Measurements from ENCODE around the gene CFAP157. TPM values are rescaled to one million over a fixed set of nuclear protein-coding genes. Genes with fewer than 3 reads are reported as not detected.

The CFAP157 gene
- total RNA-seq, result 0.06 and 0.13 TPM in 2 replicates

DNA sequence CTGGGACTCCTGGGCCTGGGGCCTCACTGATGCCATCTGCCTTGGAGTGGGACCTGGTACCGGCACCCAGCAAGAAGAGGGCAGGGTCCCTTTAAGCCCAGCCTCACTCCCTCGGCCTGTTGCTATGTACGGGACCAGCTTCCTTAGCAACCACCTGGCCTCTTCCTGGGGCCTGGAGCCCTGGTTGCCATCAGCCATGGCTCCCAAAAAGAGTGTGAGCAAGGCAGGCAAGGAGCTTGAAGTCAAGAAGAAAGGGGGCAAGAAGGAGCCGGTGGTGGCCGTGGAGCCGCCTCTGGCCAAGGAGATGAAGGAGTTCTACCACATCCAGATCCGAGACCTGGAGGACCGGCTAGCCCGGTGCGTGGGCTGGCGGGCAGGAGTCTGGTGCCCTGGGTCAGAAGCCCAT is at the start of gene CFAP157:
Gene CFAP157 (plus strand): TSS at position 153 of the 406 bp plus-strand sequence. CDS start 44 bp downstream, at position 197.

DNA sequence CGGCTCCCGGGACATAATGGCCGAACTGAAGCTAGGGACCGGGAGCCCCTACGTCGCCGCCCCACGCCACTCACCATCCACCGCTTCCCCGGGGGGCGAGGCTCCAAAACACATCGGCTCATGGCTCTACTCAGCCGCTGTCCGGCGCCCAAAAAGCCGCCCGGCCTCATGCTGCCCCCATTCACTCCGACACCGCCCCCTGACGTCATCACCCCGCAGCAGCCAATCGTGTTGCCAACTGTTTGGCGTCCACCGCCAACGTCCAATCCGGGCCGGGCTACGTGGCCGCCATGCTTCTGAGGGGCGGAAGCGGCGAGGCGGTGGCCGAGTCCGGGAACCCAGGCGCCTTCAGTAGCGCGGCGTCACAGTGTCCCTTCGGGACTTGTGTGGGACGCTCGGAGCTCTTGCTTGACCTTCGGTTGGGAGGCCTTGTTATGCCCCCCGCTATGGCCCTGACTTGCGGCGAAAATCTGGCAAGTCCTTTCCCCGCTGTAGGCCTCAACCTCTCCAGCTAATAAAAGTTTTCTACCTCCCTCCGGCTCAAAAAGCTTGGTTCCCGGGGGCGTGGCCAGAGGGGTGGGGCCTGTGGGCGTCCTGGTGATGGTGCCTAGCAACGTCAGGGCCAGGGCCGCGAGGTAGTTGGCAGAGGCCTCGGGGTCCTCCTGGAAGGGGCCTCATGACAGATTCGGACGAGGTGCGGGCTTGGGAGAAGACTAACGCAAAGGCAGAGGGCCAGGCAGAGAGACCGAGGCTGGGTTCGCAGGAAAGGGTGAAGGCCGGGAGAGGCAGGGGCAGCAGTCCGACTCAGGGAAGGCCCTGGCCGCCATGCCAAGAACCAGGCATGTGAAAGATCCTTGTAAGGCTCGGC is 8.9 kb downstream of the CFAP157 start, which contains the start of the genes PTRH1 and TTC16:
Gene PTRH1 (minus strand): TSS at position 194 of the 868 bp plus-strand sequence. CDS start 24 bp downstream, at position 170.
Gene TTC16 (plus strand): TSS at position 610 of the 868 bp plus-strand sequence. CDS start 67 bp downstream, at position 677.

DNA sequence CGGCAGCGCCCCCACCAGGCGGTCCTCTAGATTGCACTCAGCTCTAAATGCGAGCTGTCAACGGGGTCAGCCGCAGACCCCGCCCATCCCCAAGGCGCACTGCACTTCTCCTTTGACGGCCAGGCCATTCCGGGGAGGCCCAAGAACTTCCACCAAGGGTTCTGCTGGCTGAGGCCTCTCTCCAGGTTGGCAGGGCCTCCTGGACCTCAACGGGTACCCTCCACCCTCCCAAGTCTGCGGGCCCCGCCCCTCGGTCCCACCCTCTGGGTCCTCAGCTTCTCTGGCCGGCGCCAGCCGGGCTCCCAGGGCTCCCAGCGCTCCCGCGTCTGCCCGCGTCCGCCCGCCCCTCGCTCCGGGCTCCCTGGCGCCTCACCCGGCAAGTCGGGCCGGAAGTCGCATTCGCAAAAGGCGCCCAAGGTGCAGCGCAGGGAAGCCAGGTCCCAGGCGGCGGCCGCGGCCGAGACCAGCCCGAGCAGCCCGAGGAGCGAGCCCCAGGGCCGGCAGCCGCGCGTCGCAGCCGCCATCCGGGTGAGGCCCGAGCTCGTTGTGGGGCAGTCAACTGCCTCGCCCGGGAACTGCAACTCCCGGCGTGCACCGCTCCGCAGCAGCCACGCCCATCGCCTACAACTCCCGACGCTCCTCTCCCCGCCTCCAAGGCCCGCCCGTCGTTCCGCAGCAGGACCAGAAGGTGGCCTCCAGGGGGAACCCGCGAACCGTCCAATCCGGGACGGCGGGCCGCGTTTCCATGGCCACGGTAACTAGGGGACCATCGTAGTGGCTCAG is 28.1 kb downstream of the CFAP157 start, which contains the start of gene TOR2A:
Gene TOR2A (minus strand): TSS at position 548 of the 783 bp plus-strand sequence. CDS start 24 bp downstream, at position 524.

Other genes starting within 250 kb of the CFAP157 start
- 16.0 and 16.8 TPM in 2 replicates for gene STXBP1, start 94.7 kb upstream of the CFAP157 start, total RNA-seq
- 33.9 and 36.9 TPM in 2 replicates for gene PTRH1, start 8.7 kb downstream of the CFAP157 start, total RNA-seq
- 0.06 and 0.13 TPM in 2 replicates for gene TTC16, start 9.1 kb downstream of the CFAP157 start, total RNA-seq
- 2.3 and 2.8 TPM in 2 replicates for gene TOR2A, start 28.3 kb downstream of the CFAP157 start, total RNA-seq
- gene SH2D3C, start 71.7 kb downstream of the CFAP157 start, total RNA-seq, result 1.1 and 2.0 TPM in 2 replicates
- 39.1 and 42.0 TPM in 2 replicates for gene CDK9, start 79.0 kb downstream of the CFAP157 start, total RNA-seq
- gene FPGS, start 95.9 kb downstream of the CFAP157 start, total RNA-seq, result 73.4 and 76.9 TPM in 2 replicates
- gene ENG, start 147.7 kb downstream of the CFAP157 start, total RNA-seq, result 31.2 and 69.0 TPM in 2 replicates
- gene AK1, start 170.7 kb downstream of the CFAP157 start, total RNA-seq, result 75.6 and 90.4 TPM in 2 replicates
- 50.1 and 58.8 TPM in 2 replicates for gene ST6GALNAC6, start 192.6 kb downstream of the CFAP157 start, total RNA-seq
- 23.9 and 33.3 TPM in 2 replicates for gene ST6GALNAC4, start 210.1 kb downstream of the CFAP157 start, total RNA-seq
- 0.66 and 0.81 TPM in 2 replicates for gene PIP5KL1, start 223.8 kb downstream of the CFAP157 start, total RNA-seq
- gene DPM2, start 230.9 kb downstream of the CFAP157 start, total RNA-seq, result 9.6 and 11.1 TPM in 2 replicates

Data from aortic smooth muscle cell (primary cell).